ENCODE results near the gene HMOX2.

Gene HMOX2

DNA sequence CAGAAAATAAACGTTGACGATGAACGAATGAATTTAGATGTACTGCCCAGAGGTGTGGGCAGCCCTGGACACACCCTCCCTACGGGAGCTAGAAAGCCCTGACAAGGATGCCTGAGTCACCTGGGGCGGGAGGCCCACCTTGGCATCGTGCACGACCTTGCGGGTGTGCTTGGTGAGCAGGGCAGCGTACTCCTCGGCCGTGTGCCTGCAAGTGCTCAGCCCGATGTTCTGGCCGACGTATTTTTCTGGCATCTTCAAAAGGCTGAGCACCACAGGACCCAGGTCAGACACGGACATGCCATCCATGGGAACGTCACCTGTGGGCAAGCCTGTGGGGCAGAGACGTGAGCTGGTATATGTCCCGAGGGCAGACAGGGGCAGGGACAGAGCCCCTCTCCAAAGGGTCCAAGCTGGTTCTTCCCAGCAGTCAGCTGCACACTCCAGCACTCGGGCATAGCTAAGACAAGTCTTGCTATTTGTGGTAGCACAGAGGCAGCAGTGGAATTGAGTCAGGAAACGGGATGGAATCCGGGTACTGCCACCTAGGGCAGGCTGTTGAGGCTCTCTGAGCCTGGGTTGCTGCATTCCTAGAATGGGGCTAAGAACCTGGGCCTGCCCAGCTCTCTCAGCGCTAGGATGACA, 12.6 kb upstream of the HMOX2 start:
- no peak for DNase-seq (ENCODE audit: low read depth in 2 of 2)

DNA sequence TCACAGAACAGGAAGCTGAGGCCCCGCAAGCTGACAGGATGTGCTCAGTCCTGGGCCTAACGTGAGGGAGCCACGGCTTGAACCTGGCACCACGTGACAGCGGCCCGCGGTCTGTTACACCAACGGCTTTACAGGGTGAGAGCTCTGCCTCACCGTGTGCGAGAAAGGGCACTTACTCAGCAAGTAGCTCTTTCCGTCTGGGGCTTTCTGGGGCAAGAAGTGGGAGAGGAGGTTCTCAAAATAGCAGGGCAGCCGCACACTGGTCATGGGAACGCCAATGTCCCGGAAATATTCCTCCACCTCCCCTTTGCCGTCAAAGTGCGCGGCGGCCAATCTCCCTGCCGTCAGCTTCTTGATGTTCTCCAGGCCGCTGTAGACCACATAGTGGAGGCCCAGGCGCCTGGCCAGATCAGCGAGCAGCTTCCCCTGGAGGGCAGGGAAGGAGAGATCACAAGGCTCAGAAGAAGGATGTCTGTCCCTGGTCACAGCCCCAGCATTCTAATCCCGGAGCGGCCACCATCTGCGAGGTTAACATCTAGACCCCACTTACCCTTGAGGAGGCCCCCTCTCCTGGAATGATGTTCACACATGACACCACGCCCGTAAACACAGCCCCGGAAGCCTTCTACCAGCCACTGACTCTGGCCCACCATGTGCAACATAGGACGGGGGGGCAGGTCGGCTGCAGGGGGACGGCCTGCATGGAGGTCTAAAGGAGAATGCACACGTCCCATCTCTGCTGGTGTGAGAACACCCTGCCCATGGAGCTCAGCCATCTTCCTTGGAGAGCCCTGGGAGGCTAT, 10.0 kb upstream of the HMOX2 start:
- DNase-seq (ENCODE audit: low read depth in 2 of 2): peak; percentile 55 to 56

GRCh38 chr16:4467916-4468315, 8.3 kb upstream of the HMOX2 start:
- DNase-seq (ENCODE audit: low read depth in 2 of 2): no peak

GRCh38 chr16:4468972-4469371, 7.2 kb upstream of the HMOX2 start:
- DNase-seq (ENCODE audit: low read depth in 2 of 2): no peak

DNA sequence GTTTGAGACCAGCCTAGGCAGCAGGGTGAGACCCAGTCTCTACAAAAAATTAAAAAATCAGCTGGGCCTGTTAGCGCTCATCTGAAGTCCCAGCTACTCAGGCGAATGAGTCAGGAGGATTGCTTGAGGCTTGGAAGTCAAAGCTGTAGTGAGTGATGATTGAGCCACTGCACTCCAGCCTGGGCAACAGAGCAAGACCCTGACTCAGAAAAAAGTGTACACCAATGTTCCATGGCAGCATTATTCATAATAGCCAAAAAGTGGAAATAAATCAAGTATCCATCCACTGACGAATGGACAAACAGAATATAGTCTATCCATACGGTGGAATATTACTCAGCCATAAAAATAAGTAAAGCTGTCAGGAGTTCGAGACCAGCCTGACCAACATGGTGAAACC, 4.3 kb upstream of the HMOX2 start:
- DNase-seq (ENCODE audit: low read depth in 2 of 2): no peak

- no peak for DNase-seq (ENCODE audit: low read depth in 2 of 2)
These were observed 3.3 kb upstream of the HMOX2 start for GRCh38 chr16:4472880-4473279.

GRCh38 chr16:4474192-4474961, 1.8 kb upstream of the HMOX2 start, which contains the start of gene NMRAL1:
Gene NMRAL1, minus strand, starts transcription at chr16:4474625. Its CDS starts 493 bp downstream, at chr16:4474132.
- DNase-seq (ENCODE audit: low read depth in 2 of 2): peak; percentile 62 to 66

DNA sequence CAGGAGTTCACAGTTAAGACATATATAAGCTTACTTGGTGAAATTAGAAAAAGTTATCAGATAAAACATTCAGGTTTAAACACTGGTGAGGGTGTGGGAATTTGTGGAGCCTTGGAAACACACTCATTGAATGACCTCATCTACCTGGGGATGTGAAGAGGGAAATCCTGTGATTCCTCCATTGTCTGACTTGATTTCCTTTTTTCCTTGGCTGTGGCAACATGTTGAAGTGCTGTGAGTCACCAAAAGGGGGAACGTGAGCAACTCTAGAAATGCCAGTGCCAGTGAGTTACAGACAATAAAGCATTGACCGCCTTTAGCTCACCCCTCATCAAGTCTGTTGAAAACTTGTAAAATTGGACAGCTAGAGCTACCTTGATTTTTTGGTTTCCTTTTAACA, 1.8 kb downstream of the HMOX2 start:
- DNase-seq (ENCODE audit: low read depth in 2 of 2): no peak

- DNase-seq (ENCODE audit: low read depth in 2 of 2): no peak
These were observed 5.3 kb downstream of the HMOX2 start for GRCh38 chr16:4481526-4481925.

DNA sequence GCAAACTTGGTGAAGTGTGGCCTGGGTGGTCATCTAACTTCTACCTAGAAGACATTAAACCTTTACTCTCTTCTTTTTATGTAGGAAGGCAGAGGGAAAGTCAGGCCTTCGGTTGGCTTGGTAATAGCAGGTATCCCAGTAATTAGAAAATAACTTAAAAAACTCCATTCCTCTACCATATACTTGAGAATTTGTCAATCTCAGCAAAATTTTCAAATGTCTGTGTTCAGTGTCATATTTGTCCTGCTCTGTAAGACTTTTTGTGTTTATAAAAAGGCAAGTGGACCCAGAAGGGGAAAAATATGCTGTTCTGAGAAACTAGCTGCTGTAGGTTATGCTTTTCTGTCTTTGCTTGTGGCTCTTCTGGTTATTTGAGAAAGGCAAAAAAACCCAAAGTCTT, 5.8 kb downstream of the HMOX2 start:
- no peak for DNase-seq (ENCODE audit: low read depth in 2 of 2)

GRCh38 chr16:4486126-4486893, 10.1 kb downstream of the HMOX2 start:
- no peak for DNase-seq (ENCODE audit: low read depth in 2 of 2)

DNA sequence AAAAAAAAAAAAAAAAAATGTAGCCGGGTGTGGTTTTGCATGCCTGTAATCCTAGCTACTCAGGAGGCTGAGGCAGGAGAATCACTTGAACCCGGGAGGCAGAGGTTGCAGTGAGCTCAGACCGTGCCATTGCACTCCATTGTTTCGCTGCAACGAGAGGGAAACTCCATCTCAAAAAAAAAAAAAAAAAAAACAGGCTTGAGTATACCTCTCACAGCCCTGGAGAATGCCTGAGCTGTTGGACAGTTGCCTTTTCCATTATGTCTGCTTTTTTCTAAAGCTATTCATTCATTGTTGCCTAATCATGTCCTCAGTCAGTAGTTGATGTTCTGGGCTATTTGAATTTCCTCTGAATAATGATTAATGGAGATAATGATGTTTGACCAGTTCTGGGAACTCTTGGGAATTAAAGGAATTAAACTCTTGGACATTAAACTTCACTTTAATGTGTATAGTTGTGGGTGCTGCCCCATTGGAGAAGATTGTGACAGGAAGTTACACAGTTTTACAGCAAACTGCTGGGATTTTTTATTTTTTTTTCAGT, 11.8 kb downstream of the HMOX2 start:
- no peak for DNase-seq (ENCODE audit: low read depth in 2 of 2)

- DNase-seq (ENCODE audit: low read depth in 2 of 2): no peak
These were observed 12.3 kb downstream of the HMOX2 start for GRCh38 chr16:4488499-4488967.

GRCh38 chr16:4489030-4489429, 12.8 kb downstream of the HMOX2 start:
- DNase-seq (ENCODE audit: low read depth in 2 of 2): no peak

GRCh38 chr16:4491898-4492297, 15.7 kb downstream of the HMOX2 start:
- DNase-seq (ENCODE audit: low read depth in 2 of 2): no peak

DNA sequence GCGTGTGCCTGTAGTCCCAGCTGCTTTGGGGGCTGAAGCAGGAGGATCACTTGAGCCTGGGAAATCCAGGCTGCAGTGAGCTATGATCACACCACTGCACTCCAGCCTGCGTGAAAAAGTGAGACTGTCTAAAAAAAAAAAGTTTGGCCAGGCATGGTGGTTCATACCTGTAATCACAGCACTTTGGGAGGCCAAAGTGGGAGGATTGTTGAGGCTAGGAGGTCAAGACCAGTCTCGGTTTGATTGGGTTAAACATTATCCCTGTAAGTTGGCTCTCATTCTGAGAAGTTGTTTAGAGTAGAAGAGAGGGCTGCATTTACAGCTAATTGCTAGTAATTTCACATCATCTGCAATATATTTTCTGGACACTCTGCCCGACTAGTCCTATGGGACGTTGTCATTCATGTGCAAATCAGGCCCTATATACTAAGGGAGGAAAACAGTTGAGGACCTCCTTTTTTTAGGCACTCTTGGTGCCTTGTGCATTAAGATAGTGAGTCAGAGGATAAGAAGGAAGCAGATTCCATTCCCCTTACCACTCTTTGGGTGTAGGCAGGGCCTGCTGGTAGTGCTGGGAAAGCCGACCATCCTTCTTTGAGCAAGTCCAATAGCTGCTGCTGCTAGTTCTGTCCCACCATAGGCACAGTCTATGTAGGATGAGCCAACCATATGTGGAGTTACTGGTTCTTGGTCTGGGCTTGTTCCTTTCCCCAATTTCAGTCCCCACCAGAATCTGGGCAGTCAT, 18.7 kb downstream of the HMOX2 start:
- no peak for DNase-seq (ENCODE audit: low read depth in 2 of 2)

GRCh38 chr16:4495766-4496165, 19.6 kb downstream of the HMOX2 start:
- DNase-seq (ENCODE audit: low read depth in 2 of 2): no peak

- DNase-seq (ENCODE audit: low read depth in 2 of 2): no peak
These were observed 20.1 kb downstream of the HMOX2 start for GRCh38 chr16:4496305-4496704.

DNA sequence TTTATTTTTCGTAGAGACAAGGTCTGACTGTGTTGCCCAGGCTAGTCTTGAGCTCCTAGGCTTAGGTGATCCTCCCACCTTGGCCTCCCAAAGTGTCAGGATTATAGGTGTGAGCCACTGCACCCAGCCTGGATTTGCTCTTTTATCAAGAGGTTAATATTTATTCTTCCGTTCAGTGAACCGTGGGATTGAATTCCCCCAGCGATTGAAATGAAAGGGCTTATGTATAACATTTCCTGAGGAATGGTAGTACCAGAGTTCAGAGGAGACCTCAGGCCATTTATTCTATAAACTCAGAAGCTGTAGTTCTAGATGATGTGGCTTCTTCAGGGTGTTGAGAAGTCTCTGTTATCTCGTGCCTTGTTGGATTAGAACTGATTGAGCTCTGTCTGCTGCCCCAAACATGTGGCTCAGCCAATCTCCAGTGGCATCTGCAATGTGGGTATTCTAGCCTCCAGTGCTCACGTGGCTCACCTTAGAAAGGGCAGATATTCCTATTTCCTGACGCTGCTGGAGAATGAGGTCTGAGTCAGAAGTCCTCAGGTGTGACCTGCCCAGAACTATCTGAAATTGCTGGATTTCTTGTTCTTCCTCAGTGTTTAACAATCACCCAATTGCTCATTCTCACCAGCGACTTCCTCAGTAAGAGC, 22.5 kb downstream of the HMOX2 start:
- DNase-seq (ENCODE audit: low read depth in 2 of 2): no peak

DNA sequence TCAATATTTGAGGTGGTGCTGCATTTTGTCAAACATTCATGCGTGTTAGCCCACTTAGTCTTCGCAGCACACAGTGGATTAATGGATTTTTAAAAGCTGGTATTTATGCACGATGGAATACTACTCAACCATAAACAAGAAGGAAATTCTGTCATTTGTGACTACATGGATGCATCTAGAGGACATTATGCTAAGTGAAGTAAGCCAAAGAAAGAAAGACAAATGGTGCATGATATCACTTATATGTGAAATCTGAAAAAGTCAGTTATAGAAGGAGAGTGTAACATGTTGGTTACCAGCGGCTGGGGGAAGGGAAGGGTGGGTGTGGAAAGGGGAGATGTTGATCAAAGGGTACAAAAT, 23.0 kb downstream of the HMOX2 start:
- no peak for DNase-seq (ENCODE audit: low read depth in 2 of 2)

Measured in activated CD8-positive, alpha-beta memory T cell treated with anti-CD3 and anti-CD28 coated beads for 4 hours (primary cell).